ENCODE results near the gene TERB1.

TERB1 gene

GRCh38 chr16:66741950-66742808, 59.2 kb downstream of the TERB1 start:
- DNase-seq, result no peak

GRCh38 chr16:66741169-66741900, 60.0 kb downstream of the TERB1 start:
- DNase-seq, result no peak

GRCh38 chr16:66740533-66740932, 60.9 kb downstream of the TERB1 start:
- DNase-seq, result no peak

- DNase-seq, result peak in 1 of 2 experiments; percentile 39
Observed at GRCh38 chr16:66740010-66740409, 61.4 kb downstream of the TERB1 start.

- DNase-seq, result no peak
Observed at GRCh38 chr16:66735891-66736290, 65.5 kb downstream of the TERB1 start.

GRCh38 chr16:66731101-66731500, 70.3 kb downstream of the TERB1 start:
- DNase-seq, result no peak

GRCh38 chr16:66728804-66729203, 72.6 kb downstream of the TERB1 start:
- DNase-seq, result no peak

- DNase-seq, result peak; percentile 9 to 61
Observed at GRCh38 chr16:66728117-66728787, 73.1 kb downstream of the TERB1 start.

GRCh38 chr16:66720766-66721165, 80.6 kb downstream of the TERB1 start:
- no peak for DNase-seq

- no peak for DNase-seq
Observed at GRCh38 chr16:66719246-66719645, 82.1 kb downstream of the TERB1 start.

- DNase-seq, result no peak
Observed at GRCh38 chr16:66717776-66718175, 83.6 kb downstream of the TERB1 start.

GRCh38 chr16:66717112-66717675, 84.2 kb downstream of the TERB1 start:
- peak; percentile 1 to 39 for DNase-seq

GRCh38 chr16:66714654-66715307, 86.6 kb downstream of the TERB1 start:
- DNase-seq, result no peak

- DNase-seq, result no peak
Observed at GRCh38 chr16:66714062-66714461, 87.3 kb downstream of the TERB1 start.

- DNase-seq, result no peak
Observed at GRCh38 chr16:66713076-66713475, 88.3 kb downstream of the TERB1 start.

GRCh38 chr16:66712512-66712911, 88.9 kb downstream of the TERB1 start:
- DNase-seq, result no peak

- no peak for DNase-seq
Observed at GRCh38 chr16:66711581-66711980, 89.8 kb downstream of the TERB1 start.

GRCh38 chr16:66706506-66706880, 94.9 kb downstream of the TERB1 start:
- no peak for DNase-seq

- DNase-seq, result no peak
Observed at GRCh38 chr16:66705790-66706505, 95.4 kb downstream of the TERB1 start.
